MV-4-11 (cell line): ENCODE results near the gene AHCTF1.

Source experiments
- DNase-seq: peaks from one replicate; lab custom pipeline; 2025; lab: John Stamatoyannopoulos, UW

AHCTF1 gene

GRCh38 chr1:246798606-246799496 lies 132.9 kb downstream of the AHCTF1 start:
- DNase-seq, result no peak

- DNase-seq, result no peak
Measured at GRCh38 chr1:246798107-246798506, 133.6 kb downstream of the AHCTF1 start.

GRCh38 chr1:246797597-246797996 lies 134.2 kb downstream of the AHCTF1 start:
- DNase-seq, result no peak

GRCh38 chr1:246797157-246797556 lies 134.6 kb downstream of the AHCTF1 start:
- DNase-seq, result no peak

DNA sequence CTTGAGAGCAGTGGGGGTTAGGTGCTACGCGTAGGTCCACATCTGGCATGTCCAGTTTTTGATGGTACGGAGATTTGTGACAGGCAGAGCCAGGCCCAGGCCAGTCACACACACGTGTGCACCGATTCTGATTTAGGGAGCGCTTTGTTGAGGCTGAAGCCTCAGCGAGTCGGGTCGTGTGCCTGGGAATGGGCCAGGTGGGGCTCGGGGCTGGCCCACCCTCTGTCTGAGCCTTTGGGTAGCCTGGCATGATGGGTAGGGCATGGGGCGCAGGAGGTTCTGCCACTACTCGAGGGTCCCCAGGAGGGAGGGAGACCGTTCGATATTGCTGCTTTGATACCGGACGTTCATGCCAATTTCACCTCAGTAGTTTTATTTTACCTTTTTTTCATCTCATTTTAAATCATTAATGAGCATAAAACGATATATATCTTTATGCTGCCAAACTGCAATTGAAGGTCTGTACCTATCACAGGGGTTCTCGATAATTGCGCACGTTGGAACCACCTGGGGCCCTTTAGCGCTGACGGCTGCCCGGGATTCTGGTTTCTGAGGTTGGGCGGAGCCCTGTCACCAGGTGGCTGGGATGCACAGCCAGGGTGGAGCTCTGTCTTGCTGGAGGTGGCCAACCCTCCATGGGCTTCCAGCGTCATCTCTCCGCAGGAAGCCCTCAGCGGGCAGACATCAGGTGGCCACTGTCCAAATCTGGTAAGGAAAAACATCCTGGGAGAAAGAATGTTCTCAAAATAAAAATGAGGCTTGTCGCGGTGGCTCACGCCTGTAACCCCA lies 135.6 kb downstream of the AHCTF1 start:
- DNase-seq, result no peak

- DNase-seq, result peak; percentile 49
Measured at GRCh38 chr1:246794828-246795671, 136.7 kb downstream of the AHCTF1 start.

DNA sequence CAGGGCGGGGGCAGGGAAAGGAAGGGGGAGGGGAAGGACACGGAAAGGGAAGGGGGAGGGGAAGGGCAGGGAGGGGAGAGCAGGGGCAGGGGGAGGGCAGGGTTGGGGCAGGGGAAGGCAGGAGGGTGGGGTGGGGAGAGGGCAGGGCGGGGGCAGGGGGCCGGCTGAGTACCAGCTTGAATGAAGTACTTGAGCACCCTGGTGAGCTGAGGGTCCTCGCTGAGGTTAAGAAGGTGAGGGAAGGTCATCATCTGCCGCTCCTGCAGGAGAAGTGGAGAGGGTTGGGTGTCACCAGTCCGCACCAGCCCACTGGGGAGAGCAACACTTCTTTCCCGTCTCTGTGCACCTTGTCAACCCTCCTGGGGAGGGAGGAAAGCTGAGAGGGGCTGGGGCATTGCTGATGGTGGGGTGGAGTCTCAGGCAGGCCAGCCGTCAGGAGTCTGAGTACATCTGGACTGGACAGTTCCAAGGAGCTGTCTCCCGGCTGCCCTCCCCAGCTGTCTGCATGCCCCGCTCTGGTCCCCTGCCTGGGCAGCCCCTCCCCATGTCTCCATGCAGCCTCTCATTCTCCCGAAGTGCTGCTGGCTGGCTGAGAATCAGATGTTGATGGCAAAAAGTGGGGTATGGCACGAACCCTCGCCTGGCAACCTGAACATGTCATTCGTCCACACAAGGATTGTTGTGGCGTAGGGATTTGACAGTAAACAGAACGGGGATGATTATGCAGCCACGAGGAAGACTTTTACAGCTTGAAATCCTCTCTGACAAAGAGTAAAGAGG lies 137.5 kb downstream of the AHCTF1 start:
- DNase-seq, result no peak

DNA sequence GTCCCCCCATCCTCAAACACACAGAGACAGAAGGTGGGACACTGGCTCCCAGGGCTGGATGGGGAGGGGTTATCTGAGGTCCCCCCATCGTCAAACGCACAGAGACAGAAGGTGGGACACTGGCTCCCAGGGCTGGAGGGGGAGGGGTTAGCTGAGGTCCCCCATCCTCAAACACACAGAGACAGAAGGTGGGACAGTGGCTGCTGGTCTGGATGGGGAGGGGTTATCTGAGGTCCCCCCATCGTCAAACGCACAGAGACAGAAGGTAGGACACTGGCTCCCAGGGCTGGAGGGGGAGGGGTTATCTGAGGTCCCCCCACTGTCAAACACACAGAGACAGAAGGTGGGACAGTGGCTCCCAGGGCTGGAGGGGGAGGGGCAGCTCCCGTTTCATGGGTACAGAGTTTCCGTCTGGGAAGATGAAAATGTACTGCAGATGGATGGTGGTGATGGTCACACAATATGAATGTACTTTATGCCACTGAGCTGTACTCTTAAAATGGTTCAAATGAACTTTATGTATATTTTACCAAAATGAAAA lies 138.3 kb downstream of the AHCTF1 start:
- no peak for DNase-seq

DNA sequence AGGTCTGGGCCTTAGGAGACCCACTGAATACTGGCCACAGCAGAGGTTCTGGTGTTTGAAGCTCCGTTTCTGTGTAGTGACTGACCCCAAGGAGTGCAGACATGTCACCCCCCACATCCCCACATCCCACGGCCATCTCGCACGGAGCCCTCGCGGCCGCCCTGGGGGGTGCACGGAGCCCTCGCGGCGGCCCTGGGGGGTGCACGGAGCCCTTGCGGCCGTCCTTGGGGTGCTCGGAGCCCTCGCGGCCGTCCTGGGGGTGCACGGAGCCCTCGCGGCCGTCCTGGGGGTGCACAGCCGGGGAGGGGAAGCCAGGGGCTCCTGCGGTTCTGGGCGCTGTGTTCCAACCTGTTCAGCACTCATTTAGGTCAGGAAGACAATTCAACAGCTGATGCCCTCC lies 139.1 kb downstream of the AHCTF1 start:
- no peak for DNase-seq

- no peak for DNase-seq
Measured at GRCh38 chr1:246791303-246791918, 140.3 kb downstream of the AHCTF1 start.

DNA sequence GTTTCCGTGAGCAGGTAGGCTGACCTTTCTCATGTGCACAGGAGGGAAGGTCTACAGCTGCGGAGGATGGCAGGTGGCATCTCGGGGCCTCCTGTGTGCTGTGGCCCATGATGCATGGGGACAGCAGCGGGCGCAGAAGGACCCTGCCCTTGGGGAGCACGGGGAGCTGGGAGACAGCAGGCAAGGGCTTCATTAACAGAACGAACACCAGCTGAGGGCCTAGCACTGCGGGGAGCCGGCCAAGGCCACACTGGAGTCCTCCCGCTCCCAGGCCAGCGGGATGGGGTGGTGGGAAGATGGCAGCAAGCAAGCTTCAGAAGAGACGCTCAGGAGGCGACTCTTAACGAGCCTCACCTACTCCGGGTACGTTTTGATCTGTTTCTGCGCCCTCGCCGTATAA lies 140.9 kb downstream of the AHCTF1 start:
- DNase-seq, result no peak

GRCh38 chr1:246790364-246790763 lies 141.4 kb downstream of the AHCTF1 start:
- DNase-seq, result no peak

- no peak for DNase-seq
Measured at GRCh38 chr1:246789454-246790339, 142.1 kb downstream of the AHCTF1 start.
